ENCODE data around the gene PHF3.

PHF3 gene

DNA sequence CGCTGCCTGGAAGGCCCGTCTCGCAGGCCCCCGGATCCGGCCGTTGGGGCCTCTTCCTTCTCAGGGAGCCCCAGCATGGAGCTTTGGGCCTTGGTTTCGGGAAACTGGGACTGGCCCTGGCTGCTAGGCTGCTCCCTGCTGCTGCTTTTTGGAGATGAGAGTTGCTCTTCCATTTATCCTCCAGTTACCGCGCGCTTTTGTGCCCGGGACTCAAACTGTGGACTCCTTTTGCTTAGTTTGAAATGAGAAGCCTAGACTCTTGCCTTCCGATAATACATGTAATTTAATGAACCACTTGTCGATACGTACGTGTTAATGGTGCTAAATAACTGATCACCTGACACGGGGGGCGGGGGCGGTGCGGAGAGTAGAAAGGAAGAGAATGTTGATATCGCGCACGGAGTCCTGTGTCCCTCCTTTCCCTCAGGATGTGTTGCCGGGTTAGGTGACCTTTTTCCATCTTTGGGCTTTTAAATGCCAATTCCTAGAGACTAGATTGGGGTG lies 968 bp downstream of the PHF3 start:
- Histone ChIP-seq H3K4me1 (ENCODE audit: control insufficient read depth in 1 of 2, insufficient read depth in 1 of 2, low read depth in 1 of 2, low read length in 1 of 2) (peaks cover 39 to 42% of the 10 kb centered on the region in 2 experiments), H3K4me3 (ENCODE audit: low read depth in 1 of 2, low read length in 1 of 2) (peak overlapping the region; percentile 84 to 88), H3K27me3 (no peaks in the 10 kb centered on the region), H3K9me3 (no peaks in the 10 kb centered on the region), H3K36me3 (no peaks in the 10 kb centered on the region), H3K27ac (peak overlapping the region; percentile 94)
- no peak for TF ChIP-seq CTCF (IDR thresholded peaks at IDR 0.05)

GRCh38 chr6:63637865-63638445 lies 2.4 kb downstream of the PHF3 start:
- Histone ChIP-seq H3K9me3 (no peaks in the 10 kb centered on the region), H3K27ac (peak overlapping the region; percentile 94), H3K4me3 (ENCODE audit: low read depth in 1 of 2, low read length in 1 of 2) (peak overlapping the region in 1 of 2 experiments; percentile 88), H3K4me1 (ENCODE audit: control insufficient read depth in 1 of 2, insufficient read depth in 1 of 2, low read depth in 1 of 2, low read length in 1 of 2) (peaks cover 39 to 40% of the 10 kb centered on the region in 2 experiments), H3K27me3 (no peaks in the 10 kb centered on the region), H3K36me3 (no peaks in the 10 kb centered on the region)
- TF ChIP-seq CTCF (IDR thresholded peaks at IDR 0.05) = no peak

DNA sequence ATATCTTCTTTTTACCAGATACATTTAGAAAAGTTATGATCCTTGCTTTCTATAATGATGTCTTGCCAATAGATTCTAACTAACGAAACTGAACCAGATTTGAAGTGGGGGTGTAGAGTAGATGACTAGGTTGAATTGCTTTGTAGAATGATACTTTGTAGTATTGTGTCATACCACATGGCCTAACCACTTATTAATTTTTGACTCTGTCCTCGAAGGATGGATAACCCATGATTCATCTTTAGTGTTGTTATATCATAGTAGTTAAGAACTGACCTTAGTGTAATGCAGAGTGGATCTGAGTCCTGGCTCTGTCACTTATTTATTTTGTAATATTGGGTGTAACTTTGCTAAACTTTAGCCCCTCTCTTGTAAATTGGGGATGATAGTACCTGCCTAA lies 4.5 kb downstream of the PHF3 start:
- Histone ChIP-seq H3K36me3 (no peaks in the 10 kb centered on the region), H3K27me3 (no peaks in the 10 kb centered on the region), H3K4me1 (ENCODE audit: control insufficient read depth in 1 of 2, insufficient read depth in 1 of 2, low read depth in 1 of 2, low read length in 1 of 2) (peaks cover 46% of the 10 kb centered on the region in 2 experiments), H3K4me3 (ENCODE audit: low read depth in 1 of 2, low read length in 1 of 2) (no peak overlapping the region), H3K9me3 (no peaks in the 10 kb centered on the region), H3K27ac (no peak overlapping the region)
- no peak for TF ChIP-seq CTCF (IDR thresholded peaks at IDR 0.05)

GRCh38 chr6:63643862-63644261 lies 8.3 kb downstream of the PHF3 start:
- H3K9me3 ChIP-seq = no peaks in the 10 kb centered on the region
- H3K27ac ChIP-seq = peak overlapping the region; percentile 44
- no peak for TF ChIP-seq CTCF (IDR thresholded peaks at IDR 0.05)
- no peaks in the 10 kb centered on the region for H3K36me3 ChIP-seq
- H3K4me1 ChIP-seq (ENCODE audit: control insufficient read depth in 1 of 2, insufficient read depth in 1 of 2, low read depth in 1 of 2, low read length in 1 of 2) = peaks cover 22 to 24% of the 10 kb centered on the region in 2 experiments
- H3K4me3 ChIP-seq (ENCODE audit: low read depth in 1 of 2, low read length in 1 of 2) = no peak overlapping the region
- no peaks in the 10 kb centered on the region for H3K27me3 ChIP-seq

- TF ChIP-seq CTCF (IDR thresholded peaks at IDR 0.05) = no peak
- Histone ChIP-seq H3K27me3 (no peaks in the 10 kb centered on the region), H3K27ac (no peak overlapping the region), H3K4me1 (ENCODE audit: control insufficient read depth in 1 of 2, insufficient read depth in 1 of 2, low read depth in 1 of 2, low read length in 1 of 2) (peaks cover 15 to 27% of the 10 kb centered on the region in 2 experiments), H3K36me3 (no peaks in the 10 kb centered on the region), H3K9me3 (no peaks in the 10 kb centered on the region), H3K4me3 (ENCODE audit: low read depth in 1 of 2, low read length in 1 of 2) (no peak overlapping the region)
Observed at GRCh38 chr6:63644668-63645326, 9.2 kb downstream of the PHF3 start.
